ENCODE results near the gene UHRF1.
A peak's percentile ranks its signal among the peaks of the same experiment; 100 is the strongest.

The UHRF1 gene

DNA sequence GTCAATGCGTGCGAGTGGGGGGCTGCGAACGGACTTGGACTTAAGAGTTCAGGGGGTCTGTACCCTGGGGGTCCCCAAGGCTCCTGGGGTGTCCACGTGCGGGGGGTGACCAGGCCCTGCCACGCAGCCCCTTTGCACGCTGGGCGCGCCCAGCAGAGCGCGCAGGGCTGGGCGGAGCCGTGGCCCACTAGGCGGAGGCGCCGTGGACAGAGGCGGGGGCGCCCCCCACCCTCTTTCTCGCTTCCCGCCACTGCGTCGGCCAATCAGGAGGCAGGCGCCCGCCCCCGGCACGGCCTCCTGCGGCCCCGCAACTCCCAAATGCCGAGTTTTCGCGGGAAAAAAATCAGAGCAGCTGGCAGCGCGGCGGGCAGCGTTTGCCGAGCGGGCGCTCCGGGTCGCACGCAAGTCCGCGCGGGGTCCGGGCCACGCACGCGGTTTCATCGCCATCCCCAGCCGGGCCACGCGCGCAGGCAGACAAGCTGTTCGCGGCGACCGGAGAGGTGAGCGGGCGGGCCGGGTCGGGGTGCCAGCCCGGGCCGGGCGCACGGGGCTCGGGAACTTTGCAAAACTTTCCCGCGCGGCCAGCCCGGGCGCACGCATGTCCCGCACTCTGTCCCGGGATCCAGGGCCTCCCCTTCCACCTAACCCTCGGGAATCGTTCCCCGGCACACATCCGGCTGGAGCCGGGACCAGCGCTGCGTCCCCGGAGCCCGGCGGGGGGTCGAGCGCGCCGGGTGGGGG, at the start of gene UHRF1:
UHRF1 (plus strand) TSS at position 346 of the 741 bp plus-strand sequence. CDS start 1,385 bp downstream, outside the sequence.
- Histone ChIP-seq H3K27ac (no peak within 1 kb of the TSS), H3K4me3 (peak within 1 kb of the TSS; percentile 97)
- TF ChIP-seq, protein P1, sequence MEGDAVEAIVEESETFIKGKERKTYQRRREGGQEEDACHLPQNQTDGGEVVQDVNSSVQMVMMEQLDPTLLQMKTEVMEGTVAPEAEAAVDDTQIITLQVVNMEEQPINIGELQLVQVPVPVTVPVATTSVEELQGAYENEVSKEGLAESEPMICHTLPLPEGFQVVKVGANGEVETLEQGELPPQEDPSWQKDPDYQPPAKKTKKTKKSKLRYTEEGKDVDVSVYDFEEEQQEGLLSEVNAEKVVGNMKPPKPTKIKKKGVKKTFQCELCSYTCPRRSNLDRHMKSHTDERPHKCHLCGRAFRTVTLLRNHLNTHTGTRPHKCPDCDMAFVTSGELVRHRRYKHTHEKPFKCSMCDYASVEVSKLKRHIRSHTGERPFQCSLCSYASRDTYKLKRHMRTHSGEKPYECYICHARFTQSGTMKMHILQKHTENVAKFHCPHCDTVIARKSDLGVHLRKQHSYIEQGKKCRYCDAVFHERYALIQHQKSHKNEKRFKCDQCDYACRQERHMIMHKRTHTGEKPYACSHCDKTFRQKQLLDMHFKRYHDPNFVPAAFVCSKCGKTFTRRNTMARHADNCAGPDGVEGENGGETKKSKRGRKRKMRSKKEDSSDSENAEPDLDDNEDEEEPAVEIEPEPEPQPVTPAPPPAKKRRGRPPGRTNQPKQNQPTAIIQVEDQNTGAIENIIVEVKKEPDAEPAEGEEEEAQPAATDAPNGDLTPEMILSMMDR (IDR thresholded peaks at IDR 0.05) = no peak
- DNase-seq (ENCODE audit: low spot score) = no peak

DNA sequence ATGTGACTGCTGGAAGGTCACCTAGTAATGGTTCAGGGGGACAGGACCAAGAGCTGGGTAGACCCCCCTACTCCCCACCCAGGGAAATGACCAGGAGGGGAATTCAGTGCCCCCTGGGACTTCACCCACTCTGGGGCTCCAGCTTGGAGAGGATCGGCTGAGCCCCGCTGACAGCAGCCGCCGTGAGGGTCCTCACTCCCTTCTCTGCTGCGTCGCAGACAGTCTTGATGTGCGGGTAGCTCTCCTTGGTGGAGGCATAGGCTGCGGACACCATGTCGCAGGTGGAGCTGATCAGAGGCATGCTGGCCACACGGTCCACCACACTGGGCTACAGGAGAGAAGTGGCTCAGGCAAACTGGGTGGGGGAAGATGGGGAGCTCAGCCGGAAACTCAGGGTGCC, 49.6 kb upstream of the UHRF1 start:
- no peak overlapping the region for H3K4me3 ChIP-seq
- DNase-seq (ENCODE audit: low spot score) = no peak
- H3K27ac ChIP-seq = no peak overlapping the region
- TF ChIP-seq, protein P1 (IDR thresholded peaks at IDR 0.05) = no peak

DNA sequence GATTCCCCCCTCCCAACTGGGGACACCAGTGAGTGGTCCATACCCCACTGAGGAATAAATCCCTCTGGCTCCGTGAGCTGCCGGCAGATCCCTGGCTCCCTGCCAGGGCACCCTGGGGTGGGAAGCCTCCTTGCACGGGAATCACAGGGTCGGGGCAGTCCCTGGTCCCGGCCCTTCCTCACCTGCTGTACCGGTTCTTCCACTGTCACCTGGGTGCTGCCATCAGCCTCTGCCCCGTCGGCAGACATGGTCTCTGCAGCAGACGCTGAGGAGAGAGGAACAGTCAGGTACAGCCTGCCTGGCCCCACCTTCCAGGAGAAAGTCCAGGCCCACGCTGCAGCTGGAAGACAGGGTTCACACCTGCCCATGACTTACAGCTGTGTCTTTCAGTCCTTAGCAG, 48.2 kb upstream of the UHRF1 start:
- Histone ChIP-seq H3K27ac (no peak overlapping the region), H3K4me3 (no peak overlapping the region)
- TF ChIP-seq, protein P1 (IDR thresholded peaks at IDR 0.05) = no peak
- no peak for DNase-seq (ENCODE audit: low spot score)

DNA sequence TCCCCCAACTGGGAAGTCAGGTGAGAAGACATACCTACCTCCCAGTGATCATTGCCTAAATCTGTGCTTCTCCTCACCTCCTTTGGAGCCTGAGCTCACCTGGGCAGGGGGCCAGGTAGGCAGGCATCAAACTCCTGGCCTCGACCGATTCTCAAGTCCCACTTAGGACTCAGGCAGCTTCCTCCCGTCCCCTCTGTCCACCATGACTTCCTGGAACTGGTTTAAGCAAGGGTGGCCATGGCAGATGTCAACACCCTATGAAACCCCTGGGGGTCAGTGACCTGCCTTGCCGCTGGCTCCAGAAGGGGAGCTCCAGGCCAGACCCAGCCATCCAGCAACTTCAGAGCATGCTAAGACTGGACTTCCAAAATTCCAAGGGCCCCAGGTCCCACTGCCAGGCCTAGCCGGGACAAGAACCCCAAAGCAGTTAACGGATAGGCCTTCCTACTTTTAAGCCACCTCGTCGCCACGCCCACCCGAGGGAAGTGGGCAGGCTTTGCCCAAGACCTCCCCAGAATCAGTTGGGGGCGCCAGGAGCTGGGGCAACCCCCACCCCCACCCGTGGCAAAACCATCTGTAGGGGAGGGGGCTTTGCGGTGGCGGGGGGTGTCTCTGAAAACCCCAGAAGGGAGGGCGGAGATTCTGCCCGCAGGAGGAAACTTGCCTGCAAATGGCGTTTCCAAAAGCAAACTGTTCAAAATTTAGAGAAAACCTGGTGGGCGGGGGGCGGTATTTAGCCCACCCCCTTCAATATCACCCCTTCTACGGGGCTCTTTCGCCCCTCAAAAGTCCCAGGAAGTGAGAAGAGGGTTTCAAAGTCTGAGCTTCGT, 42.5 kb upstream of the UHRF1 start:
- DNase-seq (ENCODE audit: low spot score) = peak; percentile 82
- peak overlapping the region; percentile 81 to 94 for H3K27ac ChIP-seq
- TF ChIP-seq, protein P1 (IDR thresholded peaks at IDR 0.05) = no peak

DNA sequence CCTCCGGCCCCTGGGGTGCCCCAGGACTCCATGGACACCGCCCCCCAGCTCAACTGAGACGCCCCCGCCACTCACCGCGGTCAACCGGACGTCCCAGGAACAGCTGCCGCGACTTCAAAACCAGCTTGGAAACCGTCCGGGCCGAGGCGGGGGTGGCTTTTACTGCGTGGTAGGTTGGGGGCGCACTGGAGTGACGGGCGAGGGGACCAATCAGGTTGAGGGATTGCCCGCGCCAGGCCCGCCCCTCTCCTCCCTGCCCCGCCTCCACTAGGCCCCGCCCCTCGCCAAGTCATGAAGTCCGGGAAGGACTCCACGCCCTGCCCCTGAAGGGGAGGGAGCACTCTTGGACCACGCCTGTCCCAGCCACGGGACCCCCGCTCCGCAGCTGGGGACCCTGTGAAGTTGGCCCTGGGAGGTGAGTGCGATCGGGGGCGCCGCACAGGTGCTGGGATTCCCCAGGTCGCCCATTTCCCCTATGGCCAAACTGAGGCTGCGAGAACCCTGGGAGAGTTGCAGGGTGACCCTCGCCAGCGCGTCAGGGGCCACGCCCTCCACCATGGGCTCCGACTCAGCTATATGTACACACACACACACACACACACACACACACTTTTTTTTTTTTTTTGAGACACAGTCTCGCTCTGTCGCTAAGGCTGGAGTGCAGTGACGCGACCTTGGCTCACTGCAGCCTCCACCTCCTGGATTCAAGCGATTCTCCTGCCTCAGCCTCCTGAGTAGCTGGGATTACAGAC, 41.6 kb upstream of the UHRF1 start, which contains the start of gene PLIN3:
PLIN3 (minus strand) TSS at position 134 of the 752 bp plus-strand sequence. CDS start 6,273 bp downstream, outside the sequence.
- H3K27ac ChIP-seq = peak within 1 kb of the TSS; percentile 81 to 94
- peak; percentile 98 for DNase-seq (ENCODE audit: low spot score)
- H3K4me3 ChIP-seq = peak within 1 kb of the TSS; percentile 90
- TF ChIP-seq, protein P1 (IDR thresholded peaks at IDR 0.05) = no peak

More for the DNA sequence above, 42.5 kb upstream of the UHRF1 start:
- H3K4me3 ChIP-seq = peak overlapping the region; percentile 90

DNA sequence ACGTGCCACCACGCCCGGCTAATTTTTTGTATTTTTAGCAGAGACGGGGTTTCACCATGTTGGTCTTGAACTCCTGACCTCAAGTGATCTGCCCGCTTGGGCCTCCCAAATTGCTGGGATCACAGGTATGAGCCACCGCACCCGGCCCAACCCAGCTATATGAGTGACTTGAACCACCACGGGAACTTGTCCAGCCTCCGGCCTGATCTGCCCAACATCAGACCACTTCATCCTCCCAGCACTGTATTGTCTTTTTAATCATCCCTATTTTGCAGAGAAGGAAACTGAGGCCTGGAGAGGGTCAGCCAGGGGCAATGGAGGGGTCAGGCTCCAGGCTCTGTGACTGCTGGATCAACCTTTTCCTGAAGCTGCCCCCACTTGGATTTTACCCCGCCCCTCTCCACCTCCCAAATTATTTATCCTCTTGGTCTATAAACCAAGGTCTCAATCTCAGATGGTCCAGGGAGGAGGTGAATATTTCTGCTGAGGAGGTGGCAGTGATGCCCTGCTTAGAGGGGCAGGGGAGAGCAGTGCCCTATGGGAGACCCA, 40.9 kb upstream of the UHRF1 start:
- no peak for DNase-seq (ENCODE audit: low spot score)
- TF ChIP-seq, protein P1 (IDR thresholded peaks at IDR 0.05) = no peak
- Histone ChIP-seq H3K4me3 (peak overlapping the region; percentile 90), H3K27ac (peak overlapping the region in 1 of 2 donors; percentile 94)
